ENCODE results near the gene CHST9.
"Not testable (repeated sequence)": the region's sequence is repeated elsewhere in the genome, so short reads cannot be mapped to it uniquely, and the experiment has no call there.

The CHST9 gene

GRCh38 chr18:27171993-27172392 lies 13.1 kb downstream of the CHST9 start:
- DNase-seq (ENCODE audit: low read depth), result no peak

- no peak for DNase-seq (ENCODE audit: low read depth)
Measured at GRCh38 chr18:27165412-27165811, 19.7 kb downstream of the CHST9 start.

- no peak for DNase-seq (ENCODE audit: low read depth)
Measured at GRCh38 chr18:27164905-27165304, 20.2 kb downstream of the CHST9 start.

DNA sequence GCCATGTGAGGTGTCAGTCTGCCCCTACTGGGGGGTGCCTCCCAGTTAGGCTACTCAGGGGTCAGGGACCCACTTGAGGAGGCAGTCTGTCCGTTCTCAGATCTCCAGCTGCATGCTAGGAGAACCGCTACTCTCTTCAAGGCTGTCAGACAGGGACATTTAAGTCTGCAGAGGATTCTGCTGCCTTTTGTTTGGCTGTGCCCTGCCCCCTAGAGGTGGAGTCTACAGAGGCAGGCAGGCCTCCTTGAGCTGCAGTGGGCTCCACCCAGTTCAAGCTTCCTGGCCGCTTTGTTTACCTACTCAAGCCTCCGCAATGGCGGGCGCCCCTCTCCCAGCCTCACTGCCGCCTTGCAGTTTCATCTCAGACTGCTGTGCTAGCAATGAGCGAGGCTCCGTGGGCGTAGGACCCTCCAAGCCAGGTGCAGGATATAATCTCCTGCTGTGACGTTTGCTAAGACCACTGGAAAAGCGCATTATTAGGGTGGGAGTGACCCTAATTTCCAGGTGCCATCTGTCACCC lies 21.9 kb downstream of the CHST9 start:
- not testable (repeated sequence) for DNase-seq (ENCODE audit: low read depth)

GRCh38 chr18:27149240-27149639 lies 35.9 kb downstream of the CHST9 start:
- DNase-seq (ENCODE audit: low read depth), result not testable (repeated sequence)

DNA sequence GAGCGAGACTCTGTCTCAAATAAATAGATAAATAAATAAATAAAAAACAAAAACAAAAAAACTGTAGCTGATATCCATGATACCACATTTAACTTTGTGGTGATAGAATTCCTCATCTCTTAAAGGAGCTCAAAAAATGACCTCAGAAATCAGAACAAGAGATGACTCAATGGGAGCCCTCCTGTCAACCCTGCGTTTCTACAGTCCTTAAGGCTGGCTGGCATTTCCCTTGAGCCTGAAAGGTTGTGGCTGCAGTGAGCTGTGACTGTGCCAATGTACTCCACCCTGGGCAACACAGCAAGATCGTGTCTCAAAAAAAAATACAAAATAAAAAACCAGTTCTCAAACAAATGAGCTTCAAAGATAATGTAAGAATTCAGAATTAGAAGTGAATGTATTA lies 40.4 kb downstream of the CHST9 start:
- DNase-seq (ENCODE audit: low read depth), result no peak

- no peak for DNase-seq (ENCODE audit: low read depth)
Measured at GRCh38 chr18:27143580-27144287, 41.4 kb downstream of the CHST9 start.

DNA sequence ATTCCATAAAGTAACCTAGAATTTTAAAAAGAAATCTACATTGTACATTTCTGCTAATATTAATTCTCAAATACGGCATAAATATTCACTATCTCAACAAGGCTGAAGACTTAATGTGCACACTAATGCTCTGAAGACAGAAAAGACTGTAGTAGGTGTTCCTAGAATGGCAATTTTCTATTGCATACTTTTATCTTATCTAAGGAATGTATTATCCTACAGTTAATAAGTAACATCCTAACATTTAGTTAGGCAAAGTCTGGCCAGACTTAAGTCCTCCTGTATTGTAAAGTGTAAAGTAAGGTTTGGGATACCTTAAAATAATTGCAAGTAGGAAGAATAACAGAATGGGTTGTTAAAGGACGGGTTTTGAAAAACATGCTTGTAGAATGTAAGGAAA lies 42.2 kb downstream of the CHST9 start:
- no peak for DNase-seq (ENCODE audit: low read depth)

DNA sequence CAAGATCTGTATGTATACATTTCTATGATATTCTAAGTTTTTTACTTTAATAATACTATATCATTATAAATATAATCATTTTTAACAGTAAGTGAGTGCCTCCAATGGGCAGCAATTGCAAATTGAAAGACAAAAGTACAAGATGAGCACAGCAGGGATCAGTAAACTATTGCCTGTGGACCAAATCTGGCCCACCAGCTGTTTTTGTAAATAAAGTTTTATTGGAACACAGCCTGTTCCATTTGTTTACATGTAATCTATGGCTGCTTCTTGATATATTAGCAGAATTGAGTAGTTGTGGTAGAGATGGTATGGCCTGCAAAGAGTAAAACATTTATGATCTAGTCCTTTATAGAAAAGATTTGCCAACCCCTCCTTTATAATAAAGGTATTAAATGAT lies 43.2 kb downstream of the CHST9 start:
- no peak for DNase-seq (ENCODE audit: low read depth)

DNA sequence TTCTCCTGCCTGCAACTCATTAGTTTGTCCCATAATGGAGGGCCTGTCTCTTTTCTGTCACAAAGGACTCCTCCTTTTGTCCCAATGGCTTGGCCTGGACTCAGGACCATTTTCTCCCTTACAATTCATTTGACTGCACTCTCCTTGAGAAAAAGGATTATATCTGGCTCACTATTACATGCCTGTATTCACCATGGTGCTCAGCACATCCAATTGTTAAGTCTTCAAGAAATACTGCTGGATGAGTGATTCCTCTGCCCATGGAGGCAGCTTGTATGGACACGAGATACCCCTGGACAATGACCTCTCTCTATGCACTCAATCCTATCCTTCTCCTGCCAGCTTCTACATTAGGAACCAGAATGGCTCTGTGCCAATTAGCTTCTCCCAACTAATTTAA lies 47.0 kb downstream of the CHST9 start:
- DNase-seq (ENCODE audit: low read depth), result no peak

- no peak for DNase-seq (ENCODE audit: low read depth)
Measured at GRCh38 chr18:27136208-27136535, 48.9 kb downstream of the CHST9 start.

DNA sequence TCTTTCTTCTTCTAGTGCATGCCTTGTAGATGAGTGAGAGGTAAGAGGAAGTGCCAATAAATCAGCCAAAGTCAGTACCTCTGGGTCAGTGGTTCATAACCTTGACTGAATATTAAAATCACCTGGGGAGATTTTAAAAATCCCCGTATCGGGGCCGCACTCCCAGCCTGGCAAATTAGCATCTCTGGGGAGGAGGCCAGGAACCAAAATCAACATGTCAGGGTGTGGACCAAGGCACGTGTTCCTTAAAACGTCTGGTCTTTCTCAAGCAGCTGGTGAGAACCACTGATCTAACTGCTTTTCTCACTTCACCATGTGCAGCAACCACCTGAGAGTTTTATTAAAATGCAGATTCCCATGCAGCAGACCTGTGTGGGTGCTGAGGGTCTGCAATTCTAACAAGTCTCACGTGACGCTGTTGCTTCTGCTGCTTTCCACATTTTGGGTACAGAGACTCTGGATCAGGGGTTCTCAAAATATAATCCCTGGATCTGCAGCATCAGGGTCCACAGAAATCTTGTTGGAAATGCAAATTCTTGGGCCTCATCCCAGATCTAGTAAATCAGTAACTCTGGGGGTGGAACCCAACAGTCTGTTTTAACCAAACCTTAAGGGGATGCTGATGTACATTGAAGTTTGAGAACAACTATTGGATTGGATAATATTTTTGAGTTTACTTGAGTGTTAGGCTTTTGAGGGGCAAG lies 49.5 kb downstream of the CHST9 start:
- DNase-seq (ENCODE audit: low read depth), result no peak

- no peak for DNase-seq (ENCODE audit: low read depth)
Measured at GRCh38 chr18:27130065-27130630, 55.0 kb downstream of the CHST9 start.

DNA sequence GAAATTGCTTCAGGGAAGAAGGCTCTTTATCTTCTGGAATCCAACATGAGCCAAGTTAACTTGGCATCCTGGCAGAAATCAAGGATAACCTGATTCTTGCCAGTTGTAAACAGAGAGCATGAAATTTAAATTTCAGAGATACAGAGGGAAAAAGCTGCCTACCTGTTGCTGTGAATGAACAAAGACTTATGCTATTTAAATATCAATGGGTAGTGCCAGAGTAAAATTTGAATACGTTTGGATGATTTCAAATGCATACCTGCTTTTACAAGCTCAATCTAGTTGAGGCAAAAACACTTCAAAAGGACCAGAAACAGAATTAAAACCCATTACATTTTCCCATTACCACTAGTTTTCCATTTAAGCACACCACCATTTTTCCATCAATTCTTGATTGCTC lies 60.9 kb downstream of the CHST9 start:
- DNase-seq (ENCODE audit: low read depth), result no peak

DNA sequence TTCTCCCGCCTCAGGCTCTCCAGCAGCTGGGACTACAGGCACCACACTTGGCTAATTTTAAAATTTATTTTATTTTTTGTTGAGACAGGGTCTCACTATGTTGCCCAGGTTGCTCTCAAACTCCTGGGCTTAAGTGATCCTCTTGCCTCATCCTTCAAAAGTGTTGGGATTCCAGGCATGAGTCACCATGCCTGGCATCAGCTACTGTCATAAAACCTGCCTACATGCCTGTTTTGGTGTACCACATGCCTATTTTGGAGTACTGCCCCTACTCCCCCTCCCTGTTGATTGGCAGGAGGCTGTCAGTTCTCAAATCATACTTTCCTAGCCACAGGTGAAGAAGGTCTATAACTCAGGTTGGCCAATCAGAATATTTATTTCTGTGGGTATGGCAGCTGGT lies 64.0 kb downstream of the CHST9 start:
- no peak for DNase-seq (ENCODE audit: low read depth)

GRCh38 chr18:27120246-27120645 lies 64.9 kb downstream of the CHST9 start:
- no peak for DNase-seq (ENCODE audit: low read depth)

GRCh38 chr18:27118973-27119372 lies 66.1 kb downstream of the CHST9 start:
- no peak for DNase-seq (ENCODE audit: low read depth)

DNA sequence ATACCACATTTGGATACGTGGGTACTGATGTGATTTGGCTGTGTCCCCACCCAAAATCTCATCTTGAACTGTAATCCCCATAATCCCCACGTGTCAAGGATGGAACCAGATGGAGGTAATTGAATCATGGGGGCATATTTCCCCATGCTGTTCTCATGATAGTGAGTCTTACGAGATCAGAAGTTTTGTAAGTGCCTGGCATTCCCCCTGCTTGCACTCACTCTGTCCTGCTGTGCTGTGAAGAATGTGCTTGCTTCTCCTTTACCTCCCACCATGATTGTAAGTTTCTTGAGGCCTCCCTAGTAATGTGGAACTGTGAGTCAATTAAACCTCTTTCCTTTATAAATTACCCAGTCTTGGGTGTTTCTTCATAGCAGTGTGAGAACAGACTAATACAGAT lies 70.3 kb downstream of the CHST9 start:
- DNase-seq (ENCODE audit: low read depth), result no peak

DNA sequence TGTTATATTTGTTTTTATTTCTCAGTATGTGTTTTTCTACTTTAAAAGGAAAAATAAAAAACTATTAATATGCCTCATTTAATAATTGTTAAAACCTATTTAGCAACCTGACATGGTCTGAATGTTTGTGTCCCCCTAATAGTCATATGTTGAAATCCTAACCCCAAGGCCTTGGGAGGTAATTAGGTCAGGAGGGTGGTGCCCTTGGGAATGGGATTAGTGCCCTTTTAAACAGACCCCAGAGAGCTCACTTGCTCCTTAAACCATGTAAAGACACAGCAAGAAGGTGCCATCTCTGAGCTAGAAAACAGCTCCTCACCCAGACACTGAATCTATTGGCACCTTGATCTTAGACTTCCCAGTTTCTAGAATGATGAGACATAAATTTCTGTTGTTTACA lies 71.8 kb downstream of the CHST9 start:
- DNase-seq (ENCODE audit: low read depth), result no peak

DNA sequence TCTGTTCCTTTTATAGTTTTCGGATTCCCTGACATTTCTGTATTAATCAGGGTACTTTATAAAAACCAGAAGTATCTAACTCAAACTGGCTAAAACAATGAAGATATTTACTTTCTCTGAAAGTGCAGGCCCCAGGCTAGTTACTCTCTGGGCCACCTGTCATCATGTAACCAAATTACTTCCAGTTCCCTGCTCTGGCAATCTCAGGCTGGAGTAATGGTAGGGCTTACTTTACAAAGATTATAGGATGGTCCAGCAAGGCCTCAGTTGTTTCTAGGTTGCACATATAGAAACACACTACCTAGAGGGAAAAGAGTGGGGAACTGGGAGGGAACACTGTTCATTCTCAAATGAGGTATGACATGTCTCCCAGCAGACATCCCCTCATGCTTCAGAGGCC lies 74.8 kb downstream of the CHST9 start:
- DNase-seq (ENCODE audit: low read depth), result no peak

GRCh38 chr18:27109451-27109850 lies 75.7 kb downstream of the CHST9 start:
- no peak for DNase-seq (ENCODE audit: low read depth)

DNA sequence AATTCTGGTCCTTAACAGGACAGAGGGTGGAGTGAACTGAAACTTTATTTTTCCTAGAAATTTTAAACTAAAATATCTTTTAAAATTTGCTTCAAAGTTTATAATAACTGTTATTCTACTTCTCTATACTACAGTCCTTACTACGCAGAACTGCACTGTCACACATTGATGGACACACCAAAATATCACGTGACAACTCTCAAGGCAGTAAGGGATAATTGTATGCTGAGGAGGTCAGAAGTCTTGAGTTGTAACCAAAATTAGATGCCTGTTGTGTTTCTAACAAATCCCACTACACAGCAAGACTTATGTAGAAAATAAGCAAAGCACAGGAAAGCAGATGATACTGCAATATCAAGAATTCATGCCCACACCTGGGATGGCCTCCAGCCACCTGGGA lies 76.3 kb downstream of the CHST9 start:
- no peak for DNase-seq (ENCODE audit: low read depth)

DNA sequence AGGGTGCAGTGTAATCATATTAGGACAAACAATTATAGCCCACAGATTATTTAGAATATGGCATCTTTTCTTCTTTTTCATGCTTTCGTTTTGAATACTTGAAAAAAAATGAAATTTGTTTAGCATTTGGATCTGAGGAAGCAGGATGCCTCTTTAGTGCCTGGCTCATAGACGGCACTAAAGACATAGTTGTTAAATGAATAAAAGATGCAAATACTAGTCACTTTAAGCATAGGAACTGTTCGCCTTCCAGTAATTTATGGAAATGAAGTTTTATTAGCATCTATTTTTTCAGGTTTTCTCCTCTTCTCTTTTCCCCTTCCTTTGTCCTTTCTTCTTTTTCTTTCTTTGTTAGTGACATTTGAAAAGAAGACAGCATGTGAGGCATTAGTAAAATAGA lies 80.4 kb downstream of the CHST9 start:
- no peak for DNase-seq (ENCODE audit: low read depth)

DNA sequence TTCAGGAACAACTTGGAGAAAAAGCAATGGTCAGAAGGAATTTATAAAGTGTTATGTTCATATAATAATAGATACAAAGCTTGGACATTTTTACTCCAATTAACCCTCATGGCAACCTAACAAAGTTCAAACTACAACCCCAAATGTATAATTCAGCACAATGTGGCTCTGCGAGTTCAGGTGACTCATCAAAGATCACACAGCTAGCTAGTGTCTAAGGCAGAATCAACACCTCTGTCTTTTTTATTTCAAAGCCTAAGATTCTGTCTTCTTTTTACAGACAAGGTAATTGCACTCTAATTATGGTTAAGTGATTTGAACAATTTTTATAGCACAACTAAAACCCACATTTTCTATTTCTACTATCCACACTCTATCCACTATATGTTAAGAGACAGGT lies 90.5 kb downstream of the CHST9 start:
- no peak for DNase-seq (ENCODE audit: low read depth)

Data from stimulated activated CD8-positive, alpha-beta memory T cell treated with anti-CD3 and anti-CD28 coated beads, Interleukin-7, amount 100 ng/mL, for 24 hours (primary cell).